ENCODE measurements around the gene FBN3. TPM values are rescaled to one million over a fixed set of nuclear protein-coding genes. Genes with fewer than 3 reads are reported as not detected.
"Not testable (repeated sequence)": the region's sequence is repeated elsewhere in the genome, so short reads cannot be mapped to it uniquely, and the experiment has no call there.

FBN3 gene
- total RNA-seq, 4 donors from 2014 or later: not detected

- ATAC-seq (ENCODE audit: low FRiP score): no peak
- TF ChIP-seq CTCF (IDR thresholded peaks at IDR 0.05): no peak
- DNase-seq (ENCODE audit: low spot score): no peak
These were observed 39.3 kb downstream of the FBN3 start for GRCh38 chr19:8109890-8110662.

- ATAC-seq (ENCODE audit: low FRiP score) (no peak), DNase-seq (ENCODE audit: low spot score) (no peak)
- no peak for TF ChIP-seq CTCF (IDR thresholded peaks at IDR 0.05)
These were observed 39.9 kb downstream of the FBN3 start for GRCh38 chr19:8109455-8109854.

- TF ChIP-seq CTCF (IDR thresholded peaks at IDR 0.05): no peak
- no peak for ATAC-seq (ENCODE audit: low FRiP score)
- DNase-seq (ENCODE audit: low spot score): no peak
These were observed 40.6 kb downstream of the FBN3 start for GRCh38 chr19:8108560-8109445.

- DNase-seq (ENCODE audit: low spot score) (no peak), ATAC-seq (ENCODE audit: low FRiP score) (no peak)
- TF ChIP-seq CTCF (IDR thresholded peaks at IDR 0.05): no peak
These were observed 42.0 kb downstream of the FBN3 start for GRCh38 chr19:8107301-8107903.

- DNase-seq (ENCODE audit: low spot score): no peak
- ATAC-seq (ENCODE audit: low FRiP score): no peak
- TF ChIP-seq CTCF (IDR thresholded peaks at IDR 0.05): no peak
These were observed 43.9 kb downstream of the FBN3 start for GRCh38 chr19:8105471-8105870.

GRCh38 chr19:8101910-8102309 lies 47.5 kb downstream of the FBN3 start:
- ATAC-seq (ENCODE audit: low FRiP score); DNase-seq (ENCODE audit: low spot score): not testable (repeated sequence)

GRCh38 chr19:8101311-8101710 lies 48.1 kb downstream of the FBN3 start:
- no peak for ATAC-seq (ENCODE audit: low FRiP score)
- TF ChIP-seq CTCF (IDR thresholded peaks at IDR 0.05): no peak
- no peak for DNase-seq (ENCODE audit: low spot score)

Data from omental fat pad (tissue), 4 donors.